Glomerular visceral epithelial cell (primary cell): Measurements from ENCODE around the gene KRTAP4-11.
"Not testable (repeated sequence)": the region's sequence is repeated elsewhere in the genome, so short reads cannot be mapped to it uniquely, and the experiment has no call there.

Source experiments
- DNase-seq: peaks from one replicate; pipeline ENCODE4 v3.0.0-alpha.2; 2016; ENCODE audit errors: extremely low spot score

KRTAP4-11 gene

DNA sequence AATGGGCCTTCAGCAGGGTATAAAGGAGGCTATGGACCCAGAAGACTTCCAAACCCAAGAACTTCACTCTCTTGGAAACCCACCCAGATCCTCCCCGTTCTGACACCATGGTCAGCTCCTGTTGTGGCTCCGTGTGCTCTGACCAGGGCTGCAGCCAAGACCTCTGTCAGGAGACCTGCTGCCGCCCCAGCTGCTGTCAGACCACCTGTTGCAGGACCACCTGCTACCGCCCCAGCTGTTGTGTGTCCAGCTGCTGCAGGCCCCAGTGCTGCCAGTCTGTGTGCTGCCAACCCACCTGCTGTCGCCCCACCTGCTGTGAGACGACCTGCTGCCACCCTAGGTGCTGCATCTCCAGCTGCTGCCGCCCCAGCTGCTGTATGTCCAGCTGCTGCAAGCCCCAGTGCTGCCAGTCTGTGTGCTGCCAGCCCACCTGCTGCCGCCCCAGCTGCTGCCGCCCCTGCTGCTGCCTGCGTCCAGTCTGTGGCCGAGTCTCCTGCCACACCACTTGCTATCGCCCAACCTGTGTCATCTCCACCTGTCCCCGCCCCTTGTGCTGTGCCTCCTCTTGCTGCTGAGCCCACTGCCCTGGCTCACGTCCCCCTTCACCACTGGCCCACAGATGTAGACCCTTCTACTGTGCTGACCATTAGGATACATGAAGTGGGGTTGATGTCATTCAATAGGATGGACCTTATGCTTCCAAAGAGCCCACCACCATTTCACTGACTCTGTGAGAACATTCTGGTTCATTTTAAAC lies 33.9 kb downstream of the KRTAP4-11 start, which contains the start of gene KRTAP4-7:
TSS of gene KRTAP4-7 (plus strand) at position 51 of the 757 bp plus-strand sequence. CDS start at position 108, 57 bp downstream.
- DNase-seq: not testable (repeated sequence)

DNA sequence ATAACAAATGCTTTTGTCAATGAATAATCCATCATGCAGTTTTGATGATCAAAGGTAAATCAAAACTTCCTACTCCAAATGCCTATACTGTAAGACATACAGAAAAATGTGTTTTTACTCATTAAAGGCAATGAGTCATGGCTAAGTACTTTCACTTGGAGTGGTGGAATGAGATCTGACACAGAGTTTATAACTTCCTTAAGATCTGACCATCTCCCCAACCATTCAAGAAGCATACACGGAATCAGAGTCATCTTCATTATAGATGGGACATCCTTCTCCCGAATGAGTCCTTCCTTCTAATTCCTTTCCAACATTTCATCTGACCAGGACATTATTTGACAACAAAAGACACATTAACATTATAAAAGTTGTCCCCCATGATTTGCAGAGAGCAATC lies 34.7 kb downstream of the KRTAP4-11 start:
- not testable (repeated sequence) for DNase-seq

DNA sequence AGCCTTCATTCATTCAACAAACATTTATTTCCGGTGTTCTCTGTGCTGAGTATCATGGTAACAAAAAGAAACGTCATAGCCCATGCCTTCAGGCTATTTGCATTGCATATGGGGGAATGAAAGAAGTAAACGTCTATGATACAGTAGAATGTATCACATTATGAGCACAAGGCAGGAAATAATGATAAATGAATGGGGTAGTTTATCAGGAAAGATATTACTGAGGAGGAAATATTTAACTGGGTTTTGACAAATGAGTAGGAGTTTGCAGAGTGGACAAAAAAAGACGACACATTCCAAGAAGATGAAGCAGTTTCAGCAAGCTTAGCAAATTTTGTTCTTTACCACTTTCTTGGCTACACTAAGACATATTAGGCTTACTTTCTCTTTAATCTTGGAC lies 35.5 kb downstream of the KRTAP4-11 start:
- DNase-seq: no peak

DNA sequence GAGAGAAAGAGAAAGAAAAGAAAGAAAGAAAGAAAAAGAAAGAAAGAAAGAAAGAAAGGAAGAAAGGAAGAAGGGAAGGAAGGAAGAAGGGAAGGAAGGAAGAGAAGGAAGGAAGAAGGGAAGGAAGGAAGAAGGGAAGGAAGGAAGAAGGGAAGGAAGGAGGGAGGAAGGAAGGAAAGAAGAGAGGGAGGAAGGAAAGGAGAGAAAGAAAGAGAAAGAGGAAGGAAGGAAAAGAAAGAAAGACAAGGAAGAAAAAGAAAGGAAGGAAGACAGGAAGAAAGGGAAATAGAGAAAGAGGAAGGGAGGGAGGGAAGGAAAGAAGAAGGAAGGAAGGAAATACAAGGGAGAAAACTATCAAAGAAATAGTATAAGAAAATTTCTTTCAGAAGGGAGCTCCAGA lies 41.4 kb downstream of the KRTAP4-11 start:
- no peak for DNase-seq

DNA sequence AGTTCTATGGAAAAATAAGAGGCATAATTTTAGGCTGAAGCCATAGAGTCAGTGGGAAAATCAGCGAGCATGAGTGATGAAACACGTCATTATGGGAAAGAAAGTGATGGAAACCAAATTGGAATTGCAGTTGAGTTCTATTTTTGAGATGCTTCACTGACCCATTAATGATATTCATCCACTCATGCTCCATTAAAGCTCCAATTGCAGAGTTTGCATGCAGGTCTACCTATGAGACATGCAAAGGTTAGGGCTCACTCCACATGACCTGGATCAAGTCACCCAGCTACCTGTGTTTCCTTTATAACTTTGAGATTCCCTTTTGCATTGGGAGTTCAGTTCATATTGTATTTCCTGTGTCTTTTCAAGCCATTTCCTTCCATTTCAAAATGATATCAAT lies 44.5 kb downstream of the KRTAP4-11 start:
- DNase-seq: no peak

DNA sequence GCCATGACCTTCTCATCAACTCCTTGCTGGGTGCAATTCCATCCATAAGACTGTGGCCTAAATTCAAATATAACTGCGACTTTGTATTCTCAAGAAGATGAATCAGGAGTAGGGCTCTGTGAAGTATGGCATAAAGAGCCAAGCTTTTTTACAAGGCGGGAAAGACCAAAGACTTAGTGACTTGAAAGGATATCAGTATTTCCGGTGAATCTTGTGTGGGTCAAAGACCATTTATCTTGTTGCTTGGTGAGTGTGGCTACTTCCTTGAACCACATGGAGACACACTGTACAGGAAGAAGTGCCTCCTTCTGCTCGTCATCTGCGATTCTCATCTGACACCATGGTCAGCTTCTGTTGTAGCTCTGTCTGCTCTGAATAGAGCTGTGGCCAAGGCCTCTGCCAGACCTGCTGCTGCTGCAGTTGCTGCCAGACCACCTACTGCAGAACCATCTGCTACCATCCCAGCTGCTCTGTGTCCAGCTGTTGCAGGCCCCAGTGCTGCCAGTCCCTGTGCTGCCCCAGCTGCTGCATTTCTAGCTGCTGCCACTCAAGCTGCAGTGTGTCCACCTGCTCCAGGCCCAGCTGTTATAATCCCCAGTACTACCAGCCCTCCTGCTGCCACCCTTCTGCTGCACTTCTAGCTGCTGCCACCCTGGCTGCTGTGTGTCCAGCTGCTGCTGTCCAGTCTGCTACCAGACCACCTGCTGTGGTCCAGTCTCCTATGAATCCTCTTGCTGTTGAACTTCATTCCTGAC lies 46.4 kb downstream of the KRTAP4-11 start:
- DNase-seq: no peak

DNA sequence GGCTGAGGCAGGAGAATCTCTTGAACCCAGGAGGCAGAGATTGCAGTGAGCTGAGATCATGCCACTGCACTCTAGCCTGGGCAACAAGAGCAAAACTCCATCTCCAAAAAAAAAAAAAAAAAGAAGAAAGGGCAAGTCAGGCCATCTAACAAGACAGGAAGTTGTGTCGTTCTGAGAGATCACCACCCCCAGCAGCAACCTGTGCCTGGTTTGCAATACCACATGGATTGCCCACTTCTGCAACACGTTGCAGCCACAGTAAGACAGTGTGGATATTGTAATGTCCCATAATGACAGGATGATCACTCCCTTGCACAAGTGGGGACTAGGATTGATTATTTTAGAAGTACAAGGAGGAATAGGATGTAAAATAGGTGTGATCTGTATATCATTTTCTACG lies 49.1 kb downstream of the KRTAP4-11 start:
- no peak for DNase-seq

DNA sequence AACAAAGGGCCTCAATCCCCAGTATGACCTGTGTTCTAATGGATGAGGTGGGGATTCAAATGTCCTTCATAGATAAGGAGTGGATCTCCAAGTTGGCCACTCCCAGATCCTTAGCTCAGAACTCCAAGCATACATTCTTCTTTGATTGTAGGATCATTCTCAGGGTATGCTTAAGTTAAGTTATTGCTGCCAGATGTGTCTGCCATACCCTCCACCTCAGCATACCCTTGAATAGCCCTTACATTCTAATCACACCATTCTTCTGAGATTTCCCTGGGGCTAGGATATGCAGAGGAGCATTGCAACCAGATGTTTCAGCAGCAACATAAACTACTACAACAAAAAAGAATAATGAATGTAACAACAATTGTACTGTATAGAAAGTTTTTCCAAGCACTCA lies 50.9 kb downstream of the KRTAP4-11 start:
- DNase-seq: no peak
